GM21447 (cell line): ENCODE results near the gene GOLPH3L.
"Not testable (repeated sequence)": the region's sequence is repeated elsewhere in the genome, so short reads cannot be mapped to it uniquely, and the experiment has no call there.

ENCODE experiments used
- ATAC-seq: cut with Tn5 transposase; IDR thresholded peaks from one replicate; pipeline ENCODE4 v1.9.1; 2021; ENCODE audit not compliant: unreplicated experiment

Gene GOLPH3L

DNA sequence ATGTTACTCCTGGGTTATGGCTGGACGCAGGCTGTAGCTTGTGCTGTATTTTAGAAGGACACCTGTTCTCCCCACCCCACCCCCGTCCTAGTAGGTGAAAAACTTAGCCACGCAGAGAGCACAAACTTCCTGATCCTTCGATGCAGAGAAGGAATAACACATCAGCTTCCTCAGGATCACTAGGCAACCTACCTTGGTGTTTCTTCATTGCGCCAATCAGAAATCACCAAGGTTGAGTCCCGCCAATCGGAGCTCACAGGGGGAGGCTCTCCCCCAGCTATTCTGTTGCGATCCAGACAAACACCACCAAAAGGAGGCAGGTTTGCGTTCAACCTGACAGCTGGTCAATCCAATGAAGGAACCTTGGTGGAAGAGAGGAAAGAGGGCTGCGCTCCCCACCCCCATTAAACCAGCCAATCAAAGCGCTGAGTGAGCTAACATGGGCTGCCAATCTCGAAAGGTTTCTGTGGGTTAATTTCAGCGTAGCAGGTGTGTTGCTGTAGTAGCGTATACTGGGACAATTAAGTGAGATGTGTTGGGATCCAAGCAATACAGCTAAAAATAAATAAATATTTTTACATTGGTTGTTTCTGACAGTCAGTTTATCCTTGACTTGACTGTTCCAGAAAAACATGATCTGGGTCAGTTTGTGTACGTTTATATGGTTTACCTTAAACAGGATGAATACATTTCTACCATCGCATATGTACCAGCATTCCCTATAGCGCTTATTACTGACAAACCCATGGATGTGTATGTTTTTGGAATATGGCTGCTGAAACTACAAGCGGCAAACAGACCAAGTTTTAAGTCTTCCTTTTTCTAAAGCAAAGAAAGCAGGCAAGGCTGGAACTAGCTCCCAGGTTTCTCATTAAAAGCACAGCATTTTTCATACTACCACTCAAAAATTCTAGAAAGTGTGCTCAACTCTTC is at the start of gene GOLPH3L:
Gene GOLPH3L (minus strand): TSS at position 160 of the 933 bp plus-strand sequence. CDS start 2,316 bp downstream, outside the sequence.
- peak; percentile 98 for ATAC-seq

- ATAC-seq, result no peak
These were observed 33.3 kb upstream of the GOLPH3L start for GRCh38 chr1:150730130-150730721.

- no peak for ATAC-seq
These were observed 27.4 kb upstream of the GOLPH3L start for GRCh38 chr1:150724336-150724735.

DNA sequence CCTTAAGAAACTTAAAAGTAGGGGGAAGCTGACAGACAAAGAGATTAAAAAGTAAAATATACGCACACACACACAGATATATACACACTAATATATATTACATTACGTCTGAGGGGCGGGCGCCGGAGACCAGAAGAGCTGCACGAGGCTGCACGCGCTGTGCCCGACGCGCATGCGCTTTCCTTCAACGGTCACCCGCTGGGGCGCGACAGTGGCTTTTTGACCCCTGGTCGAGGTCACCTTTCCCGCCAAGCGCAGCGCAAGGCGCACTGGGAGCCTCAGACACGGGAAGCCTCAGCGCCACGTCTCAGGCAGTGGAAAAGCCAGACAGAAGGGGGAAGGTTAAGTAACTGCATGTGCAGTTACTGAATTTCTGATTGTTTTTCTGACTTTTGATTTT is 23.7 kb upstream of the GOLPH3L start, which contains the start of gene HORMAD1:
Gene HORMAD1 (minus strand): TSS at position 193 of the 400 bp plus-strand sequence. CDS start 1,390 bp downstream, outside the sequence.
- no peak for ATAC-seq

GRCh38 chr1:150720098-150720497 is 23.1 kb upstream of the GOLPH3L start:
- ATAC-seq, result no peak

DNA sequence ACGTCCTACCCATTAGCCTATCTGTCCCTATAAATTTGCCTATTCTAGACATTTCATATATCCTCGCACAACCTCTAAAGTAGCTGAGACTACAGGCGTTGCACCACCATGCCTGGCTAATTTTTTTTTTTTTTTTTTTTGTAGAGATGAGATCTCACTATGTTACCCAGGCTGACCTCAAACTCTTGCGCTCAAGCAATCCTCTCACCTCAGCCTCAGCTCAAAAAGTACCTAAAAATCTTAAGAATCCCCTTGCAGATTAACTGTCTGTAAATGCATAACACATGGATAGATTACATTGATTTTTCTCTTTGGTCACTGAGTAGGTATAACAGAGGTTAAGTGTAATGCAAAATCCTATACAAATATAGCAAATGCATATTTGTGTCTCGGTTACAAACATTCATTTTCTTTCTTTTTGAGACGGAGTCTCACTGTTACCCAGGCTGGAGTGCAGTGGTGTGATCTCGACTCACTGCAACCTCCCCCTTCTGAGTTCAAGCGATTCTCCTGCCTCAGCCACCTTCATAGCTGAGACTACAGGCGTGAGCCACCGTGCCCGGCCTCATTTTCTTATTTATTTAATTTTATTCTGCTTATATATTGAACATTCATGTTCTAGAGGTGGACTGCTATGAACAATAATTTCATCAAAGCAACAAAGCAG is 21.4 kb upstream of the GOLPH3L start:
- no peak for ATAC-seq

DNA sequence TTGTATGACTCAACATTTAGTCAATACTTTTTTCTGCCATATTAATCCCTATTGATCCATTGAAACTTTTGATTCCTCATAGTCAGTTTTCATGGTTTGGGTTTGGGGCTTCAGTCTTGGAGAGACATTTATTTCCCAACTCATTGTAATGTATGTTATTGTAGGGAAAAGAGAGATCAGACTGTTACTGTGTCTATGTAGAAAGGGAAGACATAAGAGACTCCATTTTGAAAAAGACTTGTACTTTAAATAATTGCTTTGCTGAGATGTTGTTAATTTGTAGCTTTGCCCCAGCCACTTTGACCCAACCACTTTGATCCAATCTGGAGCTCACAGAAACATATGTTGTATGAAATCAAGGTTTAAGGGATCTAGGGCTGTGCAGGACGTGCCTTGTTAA is 12.1 kb upstream of the GOLPH3L start:
- ATAC-seq, result not testable (repeated sequence)

DNA sequence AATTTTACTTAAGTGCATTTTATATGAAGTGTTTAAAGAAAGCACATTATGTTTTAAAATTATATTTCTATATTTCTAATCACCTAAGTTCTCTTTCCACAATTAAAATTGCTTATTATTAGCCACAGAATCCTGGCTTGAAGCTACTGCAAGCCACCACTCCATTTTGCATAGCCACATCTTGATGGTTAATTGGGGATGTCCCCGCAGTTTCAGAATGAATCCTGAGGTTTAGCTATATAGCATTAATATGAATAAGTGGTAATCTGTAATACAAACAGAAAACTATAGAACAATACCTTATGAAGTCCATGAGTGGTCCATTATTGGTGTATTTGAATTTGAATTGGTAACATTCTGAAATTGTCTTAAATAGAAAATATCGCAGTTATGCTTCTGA is 11.6 kb upstream of the GOLPH3L start:
- peak; percentile 81 for ATAC-seq

DNA sequence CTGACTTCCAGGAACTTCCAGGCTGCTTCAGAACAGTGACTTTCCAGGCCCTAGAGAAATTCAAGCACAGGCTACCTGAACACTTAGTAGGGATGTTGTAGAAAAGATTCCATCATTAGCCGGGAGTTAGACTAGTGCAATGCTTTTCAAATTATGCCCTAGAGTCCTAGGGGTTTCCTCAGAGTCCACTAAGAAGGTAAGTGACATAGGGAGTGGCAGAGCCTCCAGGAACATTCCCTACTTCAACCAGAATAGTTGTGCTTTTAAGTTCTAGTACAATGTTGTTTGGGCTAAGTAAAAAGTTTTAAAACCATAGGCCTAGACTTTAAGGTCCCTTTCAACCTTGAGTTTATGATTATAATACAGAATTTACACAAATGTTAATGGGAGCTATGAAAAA is 9.1 kb upstream of the GOLPH3L start:
- no peak for ATAC-seq

GRCh38 chr1:150703427-150703826 is 6.5 kb upstream of the GOLPH3L start:
- ATAC-seq, result no peak

DNA sequence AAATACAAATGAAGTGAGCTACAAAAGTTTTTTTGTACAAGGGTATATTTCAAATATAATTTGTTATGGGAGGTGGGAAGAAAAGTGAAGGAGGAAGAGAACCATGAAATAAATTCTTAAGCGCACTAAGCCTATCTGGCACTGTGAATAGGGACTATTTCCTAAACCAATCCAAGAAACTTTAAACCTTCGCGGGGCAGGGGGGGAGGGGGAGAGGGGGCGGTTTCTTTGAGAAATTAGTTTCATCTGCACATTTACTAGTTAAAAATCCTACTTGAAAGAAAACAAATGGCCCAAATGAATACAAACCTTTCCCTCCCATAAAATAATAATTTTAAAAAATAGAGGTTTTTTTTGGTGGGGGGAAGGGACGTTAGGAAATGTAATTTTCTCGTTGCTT is 364 bp downstream of the GOLPH3L start:
- ATAC-seq, result no peak

GRCh38 chr1:150696162-150696561 is 792 bp downstream of the GOLPH3L start:
- ATAC-seq, result no peak

DNA sequence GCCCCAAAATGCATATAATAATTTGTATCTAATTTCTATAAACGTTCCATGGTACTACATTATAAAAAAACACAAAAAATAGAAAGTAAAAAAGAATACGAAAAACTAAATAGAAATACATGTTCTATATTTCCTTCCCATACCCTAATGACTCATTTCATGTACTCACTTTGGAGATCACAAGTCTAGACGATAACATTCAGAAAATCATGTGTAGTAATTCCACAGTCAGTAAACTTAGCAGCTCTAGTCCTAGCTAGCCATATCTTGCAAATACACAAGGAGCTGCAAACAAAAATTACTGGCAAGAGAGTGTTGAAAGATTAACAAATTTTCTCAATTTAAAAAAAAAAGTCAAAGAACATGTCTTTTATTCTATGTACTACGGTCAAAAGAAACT is 1.4 kb downstream of the GOLPH3L start:
- ATAC-seq, result no peak

- no peak for ATAC-seq
These were observed 4.2 kb downstream of the GOLPH3L start for GRCh38 chr1:150692720-150693119.

- no peak for ATAC-seq
These were observed 8.2 kb downstream of the GOLPH3L start for GRCh38 chr1:150688763-150689162.

- no peak for ATAC-seq
These were observed 10.7 kb downstream of the GOLPH3L start for GRCh38 chr1:150686275-150686674.

DNA sequence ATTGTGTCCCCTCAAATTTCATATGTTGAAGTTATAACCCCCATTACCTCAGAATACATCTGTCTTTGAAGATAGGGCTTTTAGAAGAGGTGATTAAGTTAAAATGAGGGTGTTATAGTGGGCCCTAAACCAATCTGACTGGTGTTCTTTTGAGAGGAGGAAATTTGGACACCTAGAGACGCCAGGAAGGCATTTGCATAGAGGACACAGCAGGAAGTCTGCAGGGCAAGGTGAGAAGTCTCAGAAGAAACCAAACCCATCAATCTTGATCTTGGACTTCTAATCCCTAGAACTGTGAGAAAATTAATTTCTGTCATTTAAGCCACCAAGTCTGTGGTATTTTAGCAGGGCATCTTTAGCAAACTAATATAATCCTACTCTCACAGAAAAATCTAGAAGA is 13.0 kb downstream of the GOLPH3L start:
- no peak for ATAC-seq

GRCh38 chr1:150678988-150679387 is 18.0 kb downstream of the GOLPH3L start:
- no peak for ATAC-seq

- ATAC-seq, result no peak
These were observed 22.1 kb downstream of the GOLPH3L start for GRCh38 chr1:150674881-150675280.

DNA sequence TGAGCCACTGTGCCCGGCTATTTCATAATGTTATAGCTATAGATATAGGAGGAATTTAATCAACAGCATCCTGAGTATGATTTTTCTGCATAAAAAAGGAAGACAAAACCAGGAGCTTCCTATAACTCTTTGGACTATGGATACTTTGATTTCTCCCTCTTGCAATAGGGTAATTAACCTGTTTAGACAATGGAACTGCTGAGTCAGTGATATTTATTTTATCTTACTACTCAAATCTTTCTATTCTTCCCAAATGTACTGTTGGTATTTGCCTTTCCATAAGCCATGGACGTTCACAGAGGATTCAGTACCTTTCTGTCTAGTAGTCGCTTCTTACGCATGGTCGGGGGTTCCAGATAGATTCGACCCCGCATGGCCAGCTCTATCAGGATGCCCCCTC is 33.6 kb downstream of the GOLPH3L start:
- no peak for ATAC-seq

- ATAC-seq, result no peak
These were observed 34.1 kb downstream of the GOLPH3L start for GRCh38 chr1:150662811-150663210.

DNA sequence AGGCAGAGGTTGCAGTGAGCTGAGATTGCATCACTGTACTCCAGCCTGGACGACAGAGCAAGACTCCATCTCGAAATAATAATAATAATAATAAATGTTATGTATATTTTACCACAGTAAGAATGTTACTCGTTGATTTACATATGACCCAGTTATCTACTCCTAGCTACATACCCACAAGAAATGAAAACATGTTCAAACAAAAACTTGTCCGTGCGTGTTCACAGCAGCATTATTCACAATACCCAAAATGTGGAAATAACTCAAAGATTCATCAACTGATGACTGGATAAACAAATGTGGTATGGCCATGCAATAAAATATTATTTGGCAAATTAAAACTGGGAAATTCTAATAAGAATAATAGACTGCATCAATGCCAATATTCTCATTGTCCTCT is 35.8 kb downstream of the GOLPH3L start:
- ATAC-seq, result no peak
